Neural progenitor cell (in vitro differentiated cells): ENCODE results near the gene SSUH2.

ENCODE experiments used
- EZH2 ChIP-seq: fragments of 200-600 bp; sonication (generic); IDR thresholded peaks from 2 replicates; pipeline ENCODE4 v1.6.1; 2017; ENCODE audit warnings: antibody characterized with exemption, mild to moderate bottlenecking, moderate library complexity
- EZH2phosphoT487 ChIP-seq: fragments of 200-600 bp; sonication (generic); IDR thresholded peaks from 2 replicates; pipeline ENCODE4 v1.6.1; 2017; ENCODE audit warnings: antibody characterized with exemption
- TF ChIP-seq, protein P1 (sequence below): fragments of 200-600 bp; sonication (generic); IDR thresholded peaks from 2 replicates; pipeline ENCODE4 v1.5.1; 2017; ENCODE audit warnings: antibody characterized with exemption, mild to moderate bottlenecking

GRCh38 chr3:8668216-8668615 is 23.6 kb upstream of the SSUH2 start:
- TF ChIP-seq, protein P1, sequence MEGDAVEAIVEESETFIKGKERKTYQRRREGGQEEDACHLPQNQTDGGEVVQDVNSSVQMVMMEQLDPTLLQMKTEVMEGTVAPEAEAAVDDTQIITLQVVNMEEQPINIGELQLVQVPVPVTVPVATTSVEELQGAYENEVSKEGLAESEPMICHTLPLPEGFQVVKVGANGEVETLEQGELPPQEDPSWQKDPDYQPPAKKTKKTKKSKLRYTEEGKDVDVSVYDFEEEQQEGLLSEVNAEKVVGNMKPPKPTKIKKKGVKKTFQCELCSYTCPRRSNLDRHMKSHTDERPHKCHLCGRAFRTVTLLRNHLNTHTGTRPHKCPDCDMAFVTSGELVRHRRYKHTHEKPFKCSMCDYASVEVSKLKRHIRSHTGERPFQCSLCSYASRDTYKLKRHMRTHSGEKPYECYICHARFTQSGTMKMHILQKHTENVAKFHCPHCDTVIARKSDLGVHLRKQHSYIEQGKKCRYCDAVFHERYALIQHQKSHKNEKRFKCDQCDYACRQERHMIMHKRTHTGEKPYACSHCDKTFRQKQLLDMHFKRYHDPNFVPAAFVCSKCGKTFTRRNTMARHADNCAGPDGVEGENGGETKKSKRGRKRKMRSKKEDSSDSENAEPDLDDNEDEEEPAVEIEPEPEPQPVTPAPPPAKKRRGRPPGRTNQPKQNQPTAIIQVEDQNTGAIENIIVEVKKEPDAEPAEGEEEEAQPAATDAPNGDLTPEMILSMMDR, result no peak
- TF ChIP-seq EZH2 (no peak), EZH2phosphoT487 (no peak)
